GM12875 (cell line): Measurements from ENCODE around the gene FGF7.

ENCODE experiments used
- H3K4me3 ChIP-seq: one replicate; pipeline ENCODE4 v1.5.1; 2011; ENCODE audit warnings: low read depth, low read length, control low read depth
- TF ChIP-seq, protein P1 (sequence below): IDR thresholded peaks from 2 replicates; pipeline ENCODE4 v1.5.1; 2011; ENCODE audit warnings: low read depth, mild to moderate bottlenecking, control low read depth, inconsistent platforms, low read length, moderate library complexity, borderline replicate concordance; ENCODE audit not compliant: insufficient read depth

Gene FGF7

GRCh38 chr15:49423901-49424550 lies 984 bp downstream of the FGF7 start:
- no peak overlapping the region for H3K4me3 ChIP-seq
- TF ChIP-seq, protein P1, sequence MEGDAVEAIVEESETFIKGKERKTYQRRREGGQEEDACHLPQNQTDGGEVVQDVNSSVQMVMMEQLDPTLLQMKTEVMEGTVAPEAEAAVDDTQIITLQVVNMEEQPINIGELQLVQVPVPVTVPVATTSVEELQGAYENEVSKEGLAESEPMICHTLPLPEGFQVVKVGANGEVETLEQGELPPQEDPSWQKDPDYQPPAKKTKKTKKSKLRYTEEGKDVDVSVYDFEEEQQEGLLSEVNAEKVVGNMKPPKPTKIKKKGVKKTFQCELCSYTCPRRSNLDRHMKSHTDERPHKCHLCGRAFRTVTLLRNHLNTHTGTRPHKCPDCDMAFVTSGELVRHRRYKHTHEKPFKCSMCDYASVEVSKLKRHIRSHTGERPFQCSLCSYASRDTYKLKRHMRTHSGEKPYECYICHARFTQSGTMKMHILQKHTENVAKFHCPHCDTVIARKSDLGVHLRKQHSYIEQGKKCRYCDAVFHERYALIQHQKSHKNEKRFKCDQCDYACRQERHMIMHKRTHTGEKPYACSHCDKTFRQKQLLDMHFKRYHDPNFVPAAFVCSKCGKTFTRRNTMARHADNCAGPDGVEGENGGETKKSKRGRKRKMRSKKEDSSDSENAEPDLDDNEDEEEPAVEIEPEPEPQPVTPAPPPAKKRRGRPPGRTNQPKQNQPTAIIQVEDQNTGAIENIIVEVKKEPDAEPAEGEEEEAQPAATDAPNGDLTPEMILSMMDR: no peak

DNA sequence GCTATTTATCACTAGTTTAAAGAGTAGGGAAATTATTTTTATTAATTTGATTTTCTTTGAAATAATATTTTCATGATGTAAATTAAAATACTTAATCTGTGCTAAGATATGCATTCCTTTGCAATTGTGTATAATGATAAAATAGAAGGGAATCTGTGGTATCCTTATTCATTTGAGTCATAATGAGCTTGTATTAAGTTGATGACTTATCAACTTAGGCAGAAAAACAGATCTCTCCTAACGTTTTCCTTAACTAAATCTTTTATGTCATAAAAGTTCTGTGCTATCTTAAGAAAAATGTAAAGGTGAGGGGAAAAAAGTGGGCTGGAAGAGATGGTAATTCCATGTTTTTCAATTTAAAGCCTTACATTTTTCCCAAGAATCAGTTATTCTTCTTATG lies 1.9 kb downstream of the FGF7 start:
- TF ChIP-seq, protein P1: no peak
- H3K4me3 ChIP-seq: no peak overlapping the region

- no peak overlapping the region for H3K4me3 ChIP-seq
- TF ChIP-seq, protein P1: no peak
These were observed 4.3 kb downstream of the FGF7 start for GRCh38 chr15:49427372-49427771.

DNA sequence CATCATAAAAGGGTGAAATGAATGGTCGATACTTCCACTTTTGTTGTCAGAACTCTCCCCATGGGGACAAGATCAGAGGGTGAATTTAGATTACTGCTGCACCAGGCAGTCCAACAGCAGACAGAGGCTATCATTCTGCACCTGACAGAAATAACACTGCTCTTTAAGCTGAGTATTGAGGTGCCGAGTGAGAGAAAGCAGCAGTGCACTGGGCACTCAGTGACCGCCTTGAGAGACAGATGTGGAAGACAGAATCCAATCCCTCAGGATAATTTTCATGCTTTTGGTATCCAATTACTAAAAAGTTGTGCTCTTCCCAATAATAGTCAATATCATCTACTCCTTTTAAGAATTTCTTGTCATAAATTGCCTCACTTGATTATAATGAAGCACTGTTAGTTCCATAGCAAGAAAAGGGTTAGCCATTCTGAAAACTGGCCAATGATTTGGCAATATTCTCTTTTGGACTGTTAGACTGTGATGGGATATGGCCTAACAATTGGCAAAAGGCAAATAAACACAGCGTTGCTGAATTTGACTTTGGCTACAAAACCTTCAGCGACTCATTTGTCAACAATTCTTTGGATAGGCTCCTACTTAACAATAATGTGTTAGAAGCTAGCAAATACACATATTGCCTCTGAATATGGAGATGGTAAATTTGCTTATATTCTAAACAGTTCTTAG lies 5.5 kb downstream of the FGF7 start:
- H3K4me3 ChIP-seq: no peak overlapping the region
- TF ChIP-seq, protein P1: no peak

- TF ChIP-seq, protein P1: no peak
- H3K4me3 ChIP-seq: no peak overlapping the region
These were observed 7.0 kb downstream of the FGF7 start for GRCh38 chr15:49430046-49430445.

- H3K4me3 ChIP-seq: no peak overlapping the region
These were observed 12.1 kb downstream of the FGF7 start for GRCh38 chr15:49435174-49435573.

More at GRCh38 chr15:49435174-49435573, 12.1 kb downstream of the FGF7 start:
- TF ChIP-seq, protein P1: no peak
